Measurements from ENCODE around the gene HOXB5. TPM values are rescaled to one million over a fixed set of nuclear protein-coding genes. Genes with fewer than 3 reads are reported as not detected.

HOXB5 gene
- total RNA-seq, 5 donors from 2014 or later (not counting 1 experiment from before 2014, with no cell fraction given), result not detected

DNA sequence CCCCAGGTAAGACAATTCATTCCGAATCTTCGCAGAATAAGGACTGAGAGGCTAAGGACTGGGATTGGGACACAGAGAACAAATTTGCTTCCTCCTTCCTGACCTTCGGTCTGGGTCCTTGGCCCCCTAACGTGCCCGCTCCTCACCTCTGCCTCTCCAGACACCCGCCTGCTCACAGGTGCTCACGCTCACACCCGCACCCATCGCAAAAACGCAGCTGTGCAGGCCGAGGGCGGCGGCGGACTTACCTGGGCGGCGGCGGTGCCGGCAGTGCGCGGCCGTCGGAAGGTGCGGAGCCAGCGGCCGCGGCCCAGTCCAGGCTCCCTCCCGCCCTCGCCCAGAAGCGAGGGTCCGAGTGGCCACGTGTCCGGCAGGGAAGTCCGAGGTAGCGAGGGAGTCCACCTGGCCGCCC is 39.7 kb upstream of the HOXB5 start:
- 74% methylated on average over 32 of the region's 35 CpGs for WGBS (ENCODE audit: insufficient coverage)
- H3K4me1 Mint-ChIP-seq, result peaks cover 9 to 17% (median 16%) of the 10 kb centered on the region in 3 donors
- H3K27ac Mint-ChIP-seq, result no peak overlapping the region
- H3K9me3 Mint-ChIP-seq, result no peaks in the 10 kb centered on the region
- ATAC-seq (replicated peaks in 1 of 4), result no peak
- H3K27ac ChIP-seq (ENCODE audit: low read length), result no peak overlapping the region
- no peak overlapping the region for H3K4me3 ChIP-seq (ENCODE audit: control insufficient read depth in 1 of 2, extremely low read depth in 1 of 2, low read length in 1 of 2)
- H3K27me3 Mint-ChIP-seq, result peaks cover 80 to 98% of the 10 kb centered on the region in 2 donors
- H3K4me3 Mint-ChIP-seq, result peak overlapping the region in 1 of 3 donors; percentile 60
- no peaks in the 10 kb centered on the region for H3K36me3 Mint-ChIP-seq
- H3K27me3 ChIP-seq (replicated peaks in 1 of 2; ENCODE audit: control insufficient read depth in 2 of 2, extremely low read depth in 1 of 2, insufficient read depth in 2 of 2, low read length in 1 of 2), result peaks cover 41 to 91% of the 10 kb centered on the region in 2 experiments
- no peak for DNase-seq
- no peaks in the 10 kb centered on the region for H3K9me3 ChIP-seq
- POLR2A ChIA-PET, result no interaction called here
- H3K4me1 ChIP-seq (ENCODE audit: control insufficient read depth in 1 of 2, extremely low read depth in 1 of 2, insufficient read depth in 2 of 2, low read length in 2 of 2), result peaks cover 0 to 20% of the 10 kb centered on the region in 2 experiments
- no peaks in the 10 kb centered on the region for H3K36me3 ChIP-seq (ENCODE audit: control insufficient read depth in 2 of 2, extremely low read depth in 1 of 2, insufficient read depth in 1 of 2, low read length in 1 of 2)
- CTCF ChIA-PET, result no interaction called here

DNA sequence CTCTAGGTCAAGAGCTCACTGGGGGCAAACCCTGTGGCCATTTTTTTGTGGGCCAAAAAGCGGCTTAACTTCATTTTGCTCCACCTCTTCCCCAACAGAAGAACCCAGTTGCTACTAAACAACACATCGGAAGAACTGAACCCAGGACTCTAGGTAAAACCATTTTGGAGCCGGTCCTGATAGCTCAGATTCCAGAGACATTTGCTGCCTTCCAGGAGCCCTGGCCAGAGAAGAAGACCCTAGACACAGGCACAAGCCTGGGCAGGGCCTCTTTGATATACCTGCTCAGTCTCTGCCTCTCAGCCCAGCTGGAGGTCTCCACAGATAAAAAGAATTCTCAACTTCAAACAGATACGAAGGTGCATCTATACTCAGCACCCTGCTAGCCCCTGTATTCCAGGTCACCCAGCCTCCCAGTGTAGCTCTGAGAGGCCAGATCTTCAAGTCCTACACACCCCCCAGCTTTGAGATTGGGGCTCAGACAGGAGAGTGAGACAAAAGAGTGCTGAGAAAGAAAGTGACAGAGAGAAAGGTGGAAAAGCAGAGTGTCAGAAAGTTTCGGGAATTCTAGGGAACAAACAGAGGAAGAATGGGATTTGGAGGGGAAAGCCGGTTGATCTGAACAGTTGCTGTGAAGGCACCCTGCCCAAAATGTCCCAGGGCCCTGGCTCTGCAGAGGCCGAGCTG is 39.1 kb upstream of the HOXB5 start:
- POLR2A ChIA-PET, result no interaction called here
- H3K4me3 ChIP-seq (ENCODE audit: control insufficient read depth in 1 of 2, extremely low read depth in 1 of 2, low read length in 1 of 2), result no peak overlapping the region
- H3K27me3 Mint-ChIP-seq, result peaks cover 80 to 98% of the 10 kb centered on the region in 2 donors
- WGBS (ENCODE audit: insufficient coverage), result 79% methylated on average over 5 of the region's 7 CpGs
- H3K9me3 ChIP-seq, result no peaks in the 10 kb centered on the region
- peak overlapping the region in 1 of 3 donors; percentile 46 for H3K4me3 Mint-ChIP-seq
- H3K27ac ChIP-seq (ENCODE audit: low read length), result no peak overlapping the region
- no peaks in the 10 kb centered on the region for H3K9me3 Mint-ChIP-seq
- no peaks in the 10 kb centered on the region for H3K36me3 ChIP-seq (ENCODE audit: control insufficient read depth in 2 of 2, extremely low read depth in 1 of 2, insufficient read depth in 1 of 2, low read length in 1 of 2)
- peaks cover 0 to 20% of the 10 kb centered on the region in 2 experiments for H3K4me1 ChIP-seq (ENCODE audit: control insufficient read depth in 1 of 2, extremely low read depth in 1 of 2, insufficient read depth in 2 of 2, low read length in 2 of 2)
- CTCF ChIA-PET, result interaction anchor here (0.6 to 1.0 kb wide), 5 partner anchors 9 to 134 kb away, joined by 3 to 8 read pairs (median 4); partner anchors contain the start of genes HOXB13 (in 1 of the 2) and HOXB8 (in 1 of the 2)
- DNase-seq (no peak), ATAC-seq (replicated peaks in 1 of 4) (no peak)
- H3K4me1 Mint-ChIP-seq, result peaks cover 9 to 17% (median 16%) of the 10 kb centered on the region in 3 donors
- H3K27ac Mint-ChIP-seq, result peak overlapping the region in 1 of 2 donors; percentile 5
- no peaks in the 10 kb centered on the region for H3K36me3 Mint-ChIP-seq
- peaks cover 37 to 93% of the 10 kb centered on the region in 2 experiments for H3K27me3 ChIP-seq (replicated peaks in 1 of 2; ENCODE audit: control insufficient read depth in 2 of 2, extremely low read depth in 1 of 2, insufficient read depth in 2 of 2, low read length in 1 of 2)

DNA sequence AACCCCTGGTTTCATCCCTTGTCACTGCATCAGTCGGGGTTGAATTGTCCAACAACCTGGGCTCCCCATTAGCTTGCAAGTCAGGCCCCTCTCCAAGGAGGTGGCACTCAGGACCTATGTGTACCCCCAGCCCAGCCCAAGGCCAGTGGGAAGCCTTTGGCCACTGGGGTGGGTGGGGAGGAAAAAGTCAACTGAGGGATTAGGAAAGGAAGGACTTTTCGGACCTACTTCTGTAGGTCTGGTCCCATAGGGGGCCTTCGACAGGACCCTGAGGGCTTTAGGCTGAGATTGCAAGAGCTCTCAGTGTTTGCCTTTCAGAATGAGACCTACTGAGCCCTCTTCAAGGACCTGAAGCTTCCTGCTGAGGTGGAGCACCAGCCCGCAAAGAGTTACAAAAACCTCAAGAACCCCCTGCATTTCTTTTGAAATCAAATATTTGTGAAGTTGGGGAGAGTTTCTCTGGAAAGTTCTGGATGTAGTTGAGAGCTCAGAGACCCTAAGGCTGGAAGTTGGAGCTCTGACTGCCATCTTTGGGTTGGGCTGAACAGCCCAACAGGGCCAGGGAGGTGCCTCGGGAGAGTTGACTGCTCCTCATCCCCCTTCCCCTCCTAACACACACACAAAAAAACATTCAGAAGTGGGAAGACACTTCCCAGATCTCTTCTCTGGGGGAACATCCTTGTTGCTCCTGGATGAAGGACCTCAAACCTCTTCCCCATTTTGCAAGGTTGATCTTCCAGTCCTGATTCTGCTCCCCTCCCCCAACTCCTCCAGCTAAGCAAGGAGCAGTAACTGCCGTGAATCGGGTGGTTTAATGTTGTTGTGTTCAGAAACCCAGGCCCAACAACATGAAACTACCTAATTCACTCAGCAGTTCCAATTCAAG is 38.4 kb upstream of the HOXB5 start:
- POLR2A ChIA-PET, result no interaction called here
- peaks cover 40 to 93% of the 10 kb centered on the region in 2 experiments for H3K27me3 ChIP-seq (replicated peaks in 1 of 2; ENCODE audit: control insufficient read depth in 2 of 2, extremely low read depth in 1 of 2, insufficient read depth in 2 of 2, low read length in 1 of 2)
- DNase-seq, result no peak

DNA sequence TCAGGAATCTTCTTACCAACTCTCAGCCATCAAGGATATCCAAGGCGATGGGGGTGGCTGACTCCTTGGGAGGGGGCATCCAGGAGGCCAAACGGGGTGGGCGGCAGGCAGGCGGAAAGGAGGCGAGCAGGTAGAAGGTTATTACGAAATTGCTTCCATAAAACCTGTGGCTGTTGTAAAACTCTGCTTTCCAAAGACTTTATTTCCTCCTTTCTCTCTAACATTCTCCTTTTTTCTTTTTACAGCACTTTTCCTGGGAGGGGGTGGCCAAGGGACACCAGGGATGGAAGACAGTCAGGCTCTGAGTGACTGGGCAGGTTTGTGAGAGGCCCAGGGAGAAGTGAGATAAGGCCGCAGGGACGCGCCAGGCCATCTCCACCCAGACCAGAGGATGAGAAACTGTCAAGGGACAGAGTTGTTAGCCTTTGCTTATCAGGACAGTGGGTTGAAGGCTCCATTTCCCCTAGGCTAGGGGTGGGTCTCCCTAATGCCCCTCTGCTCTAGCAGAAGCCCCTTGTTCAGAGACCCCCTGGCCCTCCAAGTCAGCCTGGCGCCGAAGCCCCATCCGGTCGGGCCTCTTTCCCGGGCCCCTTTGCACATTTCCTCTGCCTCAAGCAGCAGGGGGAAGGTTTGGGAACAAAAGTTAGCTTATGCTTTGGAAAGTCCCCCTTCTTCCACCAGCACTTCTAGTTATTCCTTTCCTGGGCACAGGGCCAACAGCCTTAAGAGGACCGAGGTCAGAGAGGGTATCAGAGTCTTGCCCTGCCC is 37.5 kb upstream of the HOXB5 start:
- H3K27ac ChIP-seq (ENCODE audit: low read length), result no peak overlapping the region
- H3K9me3 Mint-ChIP-seq, result no peaks in the 10 kb centered on the region

More for the DNA sequence above, 38.4 kb upstream of the HOXB5 start:
- 60% methylated on average over 2 of the region's 7 CpGs for WGBS (ENCODE audit: insufficient coverage)
- Mint-ChIP-seq H3K9me3 (no peaks in the 10 kb centered on the region), H3K27ac (peak overlapping the region in 1 of 2 donors; percentile 5), H3K27me3 (peaks cover 75 to 98% of the 10 kb centered on the region in 2 donors), H3K4me1 (peaks cover 9 to 18% (median 17%) of the 10 kb centered on the region in 3 donors), H3K36me3 (no peaks in the 10 kb centered on the region), H3K4me3 (no peak overlapping the region)
- no peak for ATAC-seq (replicated peaks in 1 of 4)
- Histone ChIP-seq H3K36me3 (ENCODE audit: control insufficient read depth in 2 of 2, extremely low read depth in 1 of 2, insufficient read depth in 1 of 2, low read length in 1 of 2) (no peaks in the 10 kb centered on the region), H3K27ac (ENCODE audit: low read length) (no peak overlapping the region), H3K9me3 (no peaks in the 10 kb centered on the region), H3K4me1 (ENCODE audit: control insufficient read depth in 1 of 2, extremely low read depth in 1 of 2, insufficient read depth in 2 of 2, low read length in 2 of 2) (peaks cover 0 to 25% of the 10 kb centered on the region in 2 experiments), H3K4me3 (ENCODE audit: control insufficient read depth in 1 of 2, extremely low read depth in 1 of 2, low read length in 1 of 2) (no peak overlapping the region)
- CTCF ChIA-PET, result interaction anchor here (0.6 to 1.0 kb wide), 7 partner anchors 8 to 560 kb away, joined by 3 to 8 read pairs (median 4); partner anchors contain the start of genes HOXB13 (in 1 of the 2) and HOXB8 (in 1 of the 2)

DNA sequence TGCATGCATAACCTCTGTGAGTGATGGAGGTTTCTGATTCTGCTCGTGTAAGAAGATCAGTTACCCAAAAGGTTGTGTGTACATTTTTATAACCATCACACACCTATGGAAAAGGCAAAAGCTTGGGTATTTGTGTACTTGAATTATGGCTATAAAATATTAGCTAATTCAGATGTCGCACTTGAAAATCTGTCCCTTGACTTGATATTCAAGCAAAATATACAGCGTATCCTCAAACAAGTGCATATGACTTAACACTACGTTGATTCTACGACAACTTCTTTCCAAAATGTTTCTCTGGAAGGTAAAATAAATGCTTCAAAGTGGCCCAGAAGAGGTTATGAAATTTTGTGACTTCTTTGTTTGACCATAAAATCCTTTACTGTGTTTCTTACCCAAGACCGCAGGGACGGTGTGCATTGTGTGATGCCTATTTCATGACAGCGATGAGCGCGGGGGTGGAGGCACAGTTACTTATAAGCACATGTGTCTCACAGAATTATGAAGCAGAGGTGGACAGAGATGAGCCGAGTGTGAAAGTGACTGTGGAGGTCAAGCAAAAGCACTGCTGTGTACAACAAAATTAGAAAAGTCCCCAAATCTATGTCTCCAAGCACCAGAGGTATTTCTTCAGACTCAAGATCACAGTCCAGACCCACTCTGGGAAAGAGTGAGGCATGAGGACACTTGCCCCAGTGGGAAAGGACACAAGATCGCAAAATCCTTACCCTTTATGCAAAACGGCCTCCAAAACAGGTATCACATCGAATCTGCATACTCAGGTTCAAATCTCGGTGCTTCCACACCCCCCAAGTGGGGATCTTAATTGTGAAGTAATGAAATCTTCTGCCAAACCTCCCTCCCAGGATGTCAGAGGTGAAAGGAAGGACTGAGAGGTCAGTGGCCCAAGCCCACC is 36.7 kb upstream of the HOXB5 start:
- Mint-ChIP-seq H3K27me3 (peaks cover 71 to 93% of the 10 kb centered on the region in 2 donors), H3K27ac (peak overlapping the region in 1 of 2 donors; percentile 67), H3K36me3 (no peaks in the 10 kb centered on the region), H3K4me3 (no peak overlapping the region), H3K4me1 (peaks cover 16 to 23% (median 18%) of the 10 kb centered on the region in 3 donors), H3K9me3 (no peaks in the 10 kb centered on the region)
- no peak for ATAC-seq (replicated peaks in 1 of 4)
- no peak for DNase-seq
- Histone ChIP-seq H3K4me1 (ENCODE audit: control insufficient read depth in 1 of 2, extremely low read depth in 1 of 2, insufficient read depth in 2 of 2, low read length in 2 of 2) (peaks cover 8 to 33% of the 10 kb centered on the region in 2 experiments), H3K27me3 (replicated peaks in 1 of 2; ENCODE audit: control insufficient read depth in 2 of 2, extremely low read depth in 1 of 2, insufficient read depth in 2 of 2, low read length in 1 of 2) (peaks cover 35 to 93% of the 10 kb centered on the region in 2 experiments), H3K27ac (ENCODE audit: low read length) (no peak overlapping the region), H3K4me3 (ENCODE audit: control insufficient read depth in 1 of 2, extremely low read depth in 1 of 2, low read length in 1 of 2) (no peak overlapping the region), H3K36me3 (ENCODE audit: control insufficient read depth in 2 of 2, extremely low read depth in 1 of 2, insufficient read depth in 1 of 2, low read length in 1 of 2) (no peaks in the 10 kb centered on the region), H3K9me3 (no peaks in the 10 kb centered on the region)
- ChIA-PET CTCF (no interaction called here), POLR2A (no interaction called here)
- WGBS (ENCODE audit: insufficient coverage), result 97% methylated on average over 5 of the region's 15 CpGs

More for the DNA sequence above, 37.5 kb upstream of the HOXB5 start:
- peaks cover 78 to 95% of the 10 kb centered on the region in 2 donors for H3K27me3 Mint-ChIP-seq
- Histone ChIP-seq H3K4me3 (ENCODE audit: control insufficient read depth in 1 of 2, extremely low read depth in 1 of 2, low read length in 1 of 2) (no peak overlapping the region), H3K27me3 (replicated peaks in 1 of 2; ENCODE audit: control insufficient read depth in 2 of 2, extremely low read depth in 1 of 2, insufficient read depth in 2 of 2, low read length in 1 of 2) (peaks cover 42 to 93% of the 10 kb centered on the region in 2 experiments), H3K36me3 (ENCODE audit: control insufficient read depth in 2 of 2, extremely low read depth in 1 of 2, insufficient read depth in 1 of 2, low read length in 1 of 2) (no peaks in the 10 kb centered on the region), H3K4me1 (ENCODE audit: control insufficient read depth in 1 of 2, extremely low read depth in 1 of 2, insufficient read depth in 2 of 2, low read length in 2 of 2) (peaks cover 7 to 25% of the 10 kb centered on the region in 2 experiments), H3K9me3 (no peaks in the 10 kb centered on the region)
- no peak overlapping the region for H3K27ac Mint-ChIP-seq
- DNase-seq (no peak), ATAC-seq (replicated peaks in 1 of 4) (no peak)
- H3K4me1 Mint-ChIP-seq, result peaks cover 10 to 16% (median 14%) of the 10 kb centered on the region in 3 donors
- POLR2A ChIA-PET, result no interaction called here
- 90% methylated on average over 4 of the region's 15 CpGs for WGBS (ENCODE audit: insufficient coverage)
- H3K36me3 Mint-ChIP-seq, result no peaks in the 10 kb centered on the region
- H3K4me3 Mint-ChIP-seq, result no peak overlapping the region
- CTCF ChIA-PET, result interaction anchor here in 1 of 2 donors (0.6 kb wide), 1 partner anchor 560 kb away, joined by 4 read pairs; no protein-coding TSS in a partner anchor

All from T-cell (primary cell).